ENCODE data around the gene TXNDC16.

DNA sequence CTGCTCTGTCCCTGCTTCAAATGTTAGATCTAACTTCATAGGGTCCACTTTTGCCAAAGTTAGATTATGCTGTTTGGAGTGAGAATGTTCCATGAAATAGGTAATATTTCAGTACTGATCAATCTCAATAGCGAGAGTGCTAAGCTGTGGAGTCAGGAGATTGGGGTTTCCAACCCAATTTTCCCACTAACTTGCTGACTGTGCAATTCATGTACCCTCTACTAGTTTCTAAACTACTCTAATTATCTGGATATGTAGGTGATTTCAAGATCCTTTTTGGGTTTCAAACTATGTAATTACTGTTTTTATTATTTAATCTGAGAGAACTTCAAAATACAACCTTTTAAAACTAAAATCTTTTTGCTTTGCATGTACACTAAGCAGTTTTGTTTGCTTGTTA is 46.3 kb upstream of the TXNDC16 start:
- TF ChIP-seq, protein P1, sequence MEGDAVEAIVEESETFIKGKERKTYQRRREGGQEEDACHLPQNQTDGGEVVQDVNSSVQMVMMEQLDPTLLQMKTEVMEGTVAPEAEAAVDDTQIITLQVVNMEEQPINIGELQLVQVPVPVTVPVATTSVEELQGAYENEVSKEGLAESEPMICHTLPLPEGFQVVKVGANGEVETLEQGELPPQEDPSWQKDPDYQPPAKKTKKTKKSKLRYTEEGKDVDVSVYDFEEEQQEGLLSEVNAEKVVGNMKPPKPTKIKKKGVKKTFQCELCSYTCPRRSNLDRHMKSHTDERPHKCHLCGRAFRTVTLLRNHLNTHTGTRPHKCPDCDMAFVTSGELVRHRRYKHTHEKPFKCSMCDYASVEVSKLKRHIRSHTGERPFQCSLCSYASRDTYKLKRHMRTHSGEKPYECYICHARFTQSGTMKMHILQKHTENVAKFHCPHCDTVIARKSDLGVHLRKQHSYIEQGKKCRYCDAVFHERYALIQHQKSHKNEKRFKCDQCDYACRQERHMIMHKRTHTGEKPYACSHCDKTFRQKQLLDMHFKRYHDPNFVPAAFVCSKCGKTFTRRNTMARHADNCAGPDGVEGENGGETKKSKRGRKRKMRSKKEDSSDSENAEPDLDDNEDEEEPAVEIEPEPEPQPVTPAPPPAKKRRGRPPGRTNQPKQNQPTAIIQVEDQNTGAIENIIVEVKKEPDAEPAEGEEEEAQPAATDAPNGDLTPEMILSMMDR (IDR thresholded peaks at IDR 0.05; ENCODE audit: low read depth, low read length): no peak
- TF ChIP-seq POLR2A (IDR thresholded peaks at IDR 0.05; ENCODE audit: extremely low read depth, insufficient read length) (no peak), MYC (IDR thresholded peaks at IDR 0.05; ENCODE audit: low read depth, low read length) (no peak), MAX (IDR thresholded peaks at IDR 0.05; ENCODE audit: low read depth, low read length) (no peak)
